ENCODE measurements around the gene STK39. TPM values are rescaled to one million over a fixed set of nuclear protein-coding genes. Genes with fewer than 3 reads are reported as not detected.

The STK39 gene
- polyA plus RNA-seq, 3 donors from 2014 or later: 5.8 to 11.5 (median 9.3) TPM

- Mint-ChIP-seq H3K4me1 (peaks cover 3 to 7% of the 10 kb centered on the region in 2 donors), H3K27me3 (ENCODE audit: low read depth in 3 of 3) (no peaks in the 10 kb centered on the region), H3K36me3 (peaks cover 5 to 10% (median 8%) of the 10 kb centered on the region in 3 donors)
Measured at GRCh38 chr2:168118733-168119514, 128.5 kb downstream of the STK39 start.

GRCh38 chr2:168116448-168116847 lies 130.9 kb downstream of the STK39 start:
- peaks cover 0 to 18% (median 6%) of the 10 kb centered on the region in 3 donors for H3K36me3 Mint-ChIP-seq
- DNase-seq: no peak
- no peaks in the 10 kb centered on the region for H3K27me3 Mint-ChIP-seq (ENCODE audit: low read depth in 3 of 3)
- no peaks in the 10 kb centered on the region for H3K9me3 Mint-ChIP-seq
- no peak overlapping the region for H3K27ac Mint-ChIP-seq
- peaks cover 3 to 23% of the 10 kb centered on the region in 2 donors for H3K4me1 Mint-ChIP-seq
- no peak overlapping the region for H3K4me3 Mint-ChIP-seq

More at GRCh38 chr2:168118733-168119514, 128.5 kb downstream of the STK39 start:
- DNase-seq: peak; percentile 42 to 48 (median 46)
- H3K9me3 Mint-ChIP-seq: no peaks in the 10 kb centered on the region
- H3K27ac Mint-ChIP-seq: no peak overlapping the region
- no peak overlapping the region for H3K4me3 Mint-ChIP-seq

DNA sequence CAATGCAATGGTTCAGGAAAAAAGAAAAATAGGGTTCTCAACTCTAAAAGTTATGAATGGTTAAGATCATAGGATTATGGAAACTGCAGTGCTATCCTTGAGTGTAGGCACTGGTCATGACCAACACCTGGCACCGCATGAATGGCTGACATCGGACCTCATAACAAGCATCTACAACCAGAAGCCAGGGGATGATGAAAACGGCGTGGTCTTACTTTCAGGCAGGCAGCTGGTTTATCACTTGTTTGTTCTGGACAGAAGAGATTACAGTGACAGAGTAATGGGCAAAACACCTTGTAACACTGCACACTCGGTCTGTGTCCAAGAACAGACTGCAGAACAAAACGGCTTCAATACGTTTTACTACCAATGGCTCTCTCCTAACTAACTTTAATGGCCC lies 132.8 kb downstream of the STK39 start:
- peaks cover 0 to 23% (median 6%) of the 10 kb centered on the region in 3 donors for H3K36me3 Mint-ChIP-seq
- H3K9me3 Mint-ChIP-seq: no peaks in the 10 kb centered on the region
- peaks cover 3 to 26% of the 10 kb centered on the region in 2 donors for H3K4me1 Mint-ChIP-seq

DNA sequence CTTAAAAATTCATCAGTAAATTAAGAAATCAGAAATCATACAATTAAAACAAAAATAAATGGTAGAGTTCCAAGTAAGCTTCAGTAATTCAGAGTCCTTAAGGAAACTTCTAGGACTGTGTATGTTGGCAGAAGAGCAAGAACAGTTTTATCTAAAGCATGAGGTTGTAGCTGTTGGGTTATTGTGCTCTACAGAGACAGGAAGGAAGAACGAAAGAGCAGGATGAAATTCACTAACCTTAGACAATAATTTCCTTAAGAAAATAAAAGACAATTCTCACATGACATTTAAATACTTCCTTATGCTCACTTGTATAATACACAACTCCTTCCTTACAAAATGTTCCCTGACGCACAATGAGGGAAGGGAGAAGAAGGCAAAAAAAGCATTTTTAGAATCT lies 133.4 kb downstream of the STK39 start:
- Mint-ChIP-seq H3K4me3 (no peak overlapping the region), H3K9me3 (no peaks in the 10 kb centered on the region), H3K36me3 (peaks cover 0 to 23% (median 10%) of the 10 kb centered on the region in 3 donors), H3K27me3 (ENCODE audit: low read depth in 3 of 3) (no peaks in the 10 kb centered on the region), H3K27ac (peak overlapping the region in 2 of 6 donors; percentile 33 to 37), H3K4me1 (peaks cover 3 to 32% of the 10 kb centered on the region in 2 donors)
- DNase-seq: no peak

More for the DNA sequence above, 132.8 kb downstream of the STK39 start:
- no peak for DNase-seq
- no peak overlapping the region for H3K27ac Mint-ChIP-seq
- no peaks in the 10 kb centered on the region for H3K27me3 Mint-ChIP-seq (ENCODE audit: low read depth in 3 of 3)
- H3K4me3 Mint-ChIP-seq: no peak overlapping the region

DNA sequence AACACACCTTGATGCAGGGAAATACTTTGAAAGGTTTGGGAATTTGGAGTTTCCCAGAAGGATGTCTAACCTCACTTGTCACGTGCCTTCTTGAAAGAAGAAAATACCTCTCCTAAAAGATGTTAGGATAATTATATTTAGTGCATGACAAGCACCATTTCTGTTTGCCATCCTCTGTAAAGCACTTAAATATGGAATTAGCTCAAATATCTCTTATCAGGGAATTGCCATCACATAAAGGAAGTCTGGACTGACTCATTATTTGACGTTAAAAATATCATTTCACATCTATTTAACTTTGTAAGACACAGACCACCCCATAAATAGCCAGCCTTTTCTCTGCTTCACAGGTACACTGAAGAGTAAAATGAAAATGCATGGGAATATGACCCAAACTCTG lies 140.1 kb downstream of the STK39 start:
- Mint-ChIP-seq H3K4me1 (peaks cover 10 to 34% of the 10 kb centered on the region in 2 donors), H3K27me3 (ENCODE audit: low read depth in 3 of 3) (peaks cover 0 to 7% (median 0%) of the 10 kb centered on the region in 3 donors), H3K27ac (no peak overlapping the region), H3K9me3 (no peaks in the 10 kb centered on the region), H3K36me3 (peaks cover 7 to 23% (median 10%) of the 10 kb centered on the region in 3 donors), H3K4me3 (no peak overlapping the region)
- DNase-seq: no peak

- Mint-ChIP-seq H3K9me3 (no peaks in the 10 kb centered on the region), H3K36me3 (peaks cover 10 to 27% (median 11%) of the 10 kb centered on the region in 3 donors), H3K4me3 (no peak overlapping the region), H3K27ac (peak overlapping the region in 5 of 6 donors; percentile 7 to 79 (median 46)), H3K4me1 (peaks cover 14 to 36% of the 10 kb centered on the region in 2 donors), H3K27me3 (ENCODE audit: low read depth in 3 of 3) (peaks cover 0 to 9% (median 0%) of the 10 kb centered on the region in 3 donors)
- no peak for DNase-seq
Measured at GRCh38 chr2:168105127-168105683, 142.2 kb downstream of the STK39 start.

GRCh38 chr2:168097431-168097830 lies 150.0 kb downstream of the STK39 start:
- Mint-ChIP-seq H3K4me3 (no peak overlapping the region), H3K27ac (peak overlapping the region in 1 of 6 donors; percentile 43), H3K27me3 (ENCODE audit: low read depth in 3 of 3) (peaks cover 0 to 5% (median 1%) of the 10 kb centered on the region in 3 donors), H3K9me3 (no peaks in the 10 kb centered on the region), H3K4me1 (peaks cover 18 to 21% of the 10 kb centered on the region in 2 donors), H3K36me3 (peaks cover 0 to 22% (median 5%) of the 10 kb centered on the region in 3 donors)
- no peak for DNase-seq

- H3K4me1 Mint-ChIP-seq: peaks cover 18 to 21% of the 10 kb centered on the region in 2 donors
- H3K36me3 Mint-ChIP-seq: peaks cover 0 to 14% (median 0%) of the 10 kb centered on the region in 3 donors
- no peak for DNase-seq
Measured at GRCh38 chr2:168096158-168096557, 151.2 kb downstream of the STK39 start.

DNA sequence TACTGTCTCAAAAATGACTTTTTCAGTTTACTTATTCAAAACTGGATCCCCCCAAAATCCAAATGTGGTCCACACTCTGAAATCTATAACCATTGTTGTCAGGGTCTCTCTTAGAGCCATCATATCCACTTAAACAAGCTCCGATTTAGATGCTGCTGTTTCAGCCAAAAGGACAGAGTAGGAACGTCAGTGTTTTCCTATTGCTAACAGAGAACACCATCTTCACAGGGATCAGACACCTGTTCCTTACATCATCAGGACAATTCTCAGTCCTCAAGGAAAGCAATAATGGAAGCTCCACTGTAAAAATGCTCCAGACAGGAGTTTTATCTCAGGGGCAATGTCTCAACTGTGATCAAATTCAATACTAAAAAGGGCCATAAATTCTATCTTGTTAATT lies 155.4 kb downstream of the STK39 start:
- peaks cover 25 to 40% of the 10 kb centered on the region in 2 donors for H3K4me1 Mint-ChIP-seq
- H3K27ac Mint-ChIP-seq: no peak overlapping the region
- H3K9me3 Mint-ChIP-seq: no peaks in the 10 kb centered on the region
- peaks cover 0 to 3% (median 0%) of the 10 kb centered on the region in 3 donors for H3K36me3 Mint-ChIP-seq
- no peak for DNase-seq
- H3K4me3 Mint-ChIP-seq: no peak overlapping the region
- H3K27me3 Mint-ChIP-seq (ENCODE audit: low read depth in 3 of 3): no peaks in the 10 kb centered on the region

More at GRCh38 chr2:168096158-168096557, 151.2 kb downstream of the STK39 start:
- Mint-ChIP-seq H3K4me3 (no peak overlapping the region), H3K27me3 (ENCODE audit: low read depth in 3 of 3) (peaks cover 0 to 2% (median 1%) of the 10 kb centered on the region in 3 donors), H3K27ac (no peak overlapping the region), H3K9me3 (no peaks in the 10 kb centered on the region)

- H3K4me1 Mint-ChIP-seq: peaks cover 39 to 47% of the 10 kb centered on the region in 2 donors
- peak overlapping the region in 1 of 5 donors; percentile 5 for H3K4me3 Mint-ChIP-seq
- H3K27ac Mint-ChIP-seq: peak overlapping the region in 4 of 6 donors; percentile 49 to 83 (median 70)
- DNase-seq: no peak
- peaks cover 0 to 7% (median 3%) of the 10 kb centered on the region in 3 donors for H3K36me3 Mint-ChIP-seq
- H3K9me3 Mint-ChIP-seq: no peaks in the 10 kb centered on the region
- H3K27me3 Mint-ChIP-seq (ENCODE audit: low read depth in 3 of 3): no peaks in the 10 kb centered on the region
Measured at GRCh38 chr2:168090366-168091135, 156.8 kb downstream of the STK39 start.

DNA sequence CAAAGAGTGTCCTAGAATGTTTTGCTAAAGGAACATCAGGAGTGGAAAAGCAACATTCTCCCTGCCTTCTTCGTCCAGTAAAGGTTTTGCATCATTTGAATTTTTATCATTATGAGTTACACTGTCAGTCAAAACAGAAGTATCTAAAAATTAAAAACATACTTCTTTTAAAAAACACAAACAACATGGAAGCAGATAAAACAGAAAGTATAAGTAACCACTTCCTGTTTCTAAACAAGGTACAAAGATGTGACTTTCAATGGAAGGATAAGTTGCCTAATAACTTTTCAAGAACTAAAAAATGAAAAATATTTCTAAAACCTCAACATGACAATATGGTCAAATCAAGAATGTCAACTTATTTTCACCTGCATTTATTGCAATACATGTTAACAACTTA lies 158.2 kb downstream of the STK39 start:
- Mint-ChIP-seq H3K27me3 (ENCODE audit: low read depth in 3 of 3) (peaks cover 0 to 1% (median 0%) of the 10 kb centered on the region in 3 donors), H3K27ac (peak overlapping the region; percentile 59 to 90 (median 84)), H3K36me3 (peaks cover 0 to 7% (median 3%) of the 10 kb centered on the region in 3 donors), H3K4me3 (peak overlapping the region; percentile 15 to 72 (median 51)), H3K4me1 (peaks cover 53 to 56% of the 10 kb centered on the region in 2 donors), H3K9me3 (no peaks in the 10 kb centered on the region)
- DNase-seq: peak in 1 of 3 donors; percentile 7

DNA sequence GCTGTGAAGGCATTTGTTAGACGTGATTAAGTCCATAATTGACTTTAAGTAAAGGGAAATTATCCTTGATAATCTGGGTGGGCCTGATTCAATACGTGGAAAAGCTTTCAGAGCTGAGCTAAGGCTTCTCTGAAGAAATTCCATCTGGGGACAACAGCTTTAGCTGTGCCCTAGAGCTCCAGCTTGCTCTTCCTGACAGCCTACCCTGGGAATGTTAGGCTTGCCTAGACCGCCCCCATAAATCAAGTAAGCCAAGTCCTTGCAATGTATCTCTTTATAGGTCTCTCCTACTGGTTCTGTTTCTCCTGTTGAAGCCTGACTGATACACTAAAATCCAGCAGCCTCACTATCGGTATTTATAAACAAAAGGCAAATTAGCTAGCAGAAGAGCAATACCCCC lies 160.0 kb downstream of the STK39 start:
- Mint-ChIP-seq H3K4me1 (peaks cover 65 to 71% of the 10 kb centered on the region in 2 donors), H3K36me3 (peaks cover 0 to 7% (median 3%) of the 10 kb centered on the region in 3 donors), H3K9me3 (no peaks in the 10 kb centered on the region), H3K27me3 (ENCODE audit: low read depth in 3 of 3) (peaks cover 0 to 1% (median 0%) of the 10 kb centered on the region in 3 donors), H3K27ac (peak overlapping the region in 3 of 6 donors; percentile 54 to 76 (median 59)), H3K4me3 (no peak overlapping the region)
- DNase-seq: no peak

- no peak overlapping the region for H3K4me3 Mint-ChIP-seq
- H3K36me3 Mint-ChIP-seq: peaks cover 0 to 7% (median 6%) of the 10 kb centered on the region in 3 donors
- peak overlapping the region in 1 of 6 donors; percentile 59 for H3K27ac Mint-ChIP-seq
- no peaks in the 10 kb centered on the region for H3K9me3 Mint-ChIP-seq
- DNase-seq: no peak
- H3K4me1 Mint-ChIP-seq: peaks cover 69 to 76% of the 10 kb centered on the region in 2 donors
- H3K27me3 Mint-ChIP-seq (ENCODE audit: low read depth in 3 of 3): peaks cover 0 to 1% (median 0%) of the 10 kb centered on the region in 3 donors
Measured at GRCh38 chr2:168086851-168087250, 160.5 kb downstream of the STK39 start.
